Naive B cell (primary cell): ENCODE data around the gene TMIGD3. TPM values are rescaled to one million over a fixed set of nuclear protein-coding genes. Genes with fewer than 3 reads are reported as not detected.
"Not testable (repeated sequence)": the region's sequence is repeated elsewhere in the genome, so short reads cannot be mapped to it uniquely, and the experiment has no call there.

ENCODE experiments used
- ATAC-seq, 2 donors: fragments of 150-1000 bp; cut with Tn5 transposase; 2 replicates each; pipeline ENCODE4 v1.10.0; 2021; ENCODE audit warnings: low read depth in 2 of 2, mild to moderate bottlenecking in 2 of 2, moderate library complexity in 2 of 2
- DNase-seq: peaks from one replicate; pipeline ENCODE4 v3.0.0; 2022
- H3K27ac Mint-ChIP-seq, 6 donors: one replicate each; pipeline ENCODE4 v1.8.0; 2020 to 2022; ENCODE audit warnings: mild to moderate bottlenecking in 6 of 6, mixed read lengths in 6 of 6, moderate library complexity in 5 of 6, inconsistent platforms in 2 of 6
- H3K27me3 Mint-ChIP-seq, 3 donors: one replicate each; pipeline ENCODE4 v1.8.0; 2021 to 2022; ENCODE audit warnings: mixed read lengths in 3 of 3, mild to moderate bottlenecking in 1 of 3
- H3K36me3 Mint-ChIP-seq, 2 donors: one replicate each; pipeline ENCODE4 v1.8.0; 2020 to 2022; ENCODE audit warnings: mixed read lengths in 2 of 2, inconsistent platforms in 1 of 2, mild to moderate bottlenecking in 1 of 2
- H3K4me1 Mint-ChIP-seq, 3 donors: one replicate each; pipeline ENCODE4 v1.8.0; 2020 to 2022; ENCODE audit warnings: mixed read lengths in 3 of 3, inconsistent platforms in 1 of 3, mild to moderate bottlenecking in 1 of 3, moderate library complexity in 1 of 3
- H3K4me3 Mint-ChIP-seq, 8 donors: one replicate each; pipeline ENCODE4 v1.8.0; 2020 to 2022; ENCODE audit warnings: mild to moderate bottlenecking in 8 of 8, mixed read lengths in 8 of 8, moderate library complexity in 8 of 8, inconsistent platforms in 2 of 8
- H3K9me3 Mint-ChIP-seq, 7 donors: one replicate each; pipeline ENCODE4 v1.8.0; 2020 to 2022; ENCODE audit warnings: mixed read lengths in 7 of 7, mild to moderate bottlenecking in 5 of 7, inconsistent platforms in 2 of 7, moderate library complexity in 1 of 7
- polyA plus RNA-seq, 6 donors: library from polyadenylated mRNA; unstranded; fragments of 300-500 nt; fragmentation: Illumina TruSeq; gene quantifications; one replicate each; pipeline ENCODE4 v1.2.3, GENCODE V29; 2021; ENCODE audit warnings: low read depth in 6 of 6

Gene TMIGD3
- under 1 TPM in 1 of 6 donors, not detected in 5; 0.40 TPM for polyA plus RNA-seq

GRCh38 chr1:111503585-111504060 is at the start of gene TMIGD3, which contains the start of gene ADORA3:
Gene TMIGD3, minus strand, starts transcription at chr1:111503633. Its CDS starts 279 bp downstream, at chr1:111503354.
Gene ADORA3, minus strand, starts transcription at chr1:111503633. Its CDS starts 279 bp downstream, at chr1:111503354.
- ATAC-seq (peak; percentile 20 to 36), DNase-seq (peak; percentile 71)
- no peaks in the 10 kb centered on the region for H3K9me3 Mint-ChIP-seq
- no peaks in the 10 kb centered on the region for H3K27me3 Mint-ChIP-seq
- H3K27ac Mint-ChIP-seq: peak within 1 kb of the TSS; percentile 37 to 98 (median 88)
- H3K36me3 Mint-ChIP-seq: no peaks in the 10 kb centered on the region
- peaks cover 39 to 56% (median 56%) of the 10 kb centered on the region in 3 donors for H3K4me1 Mint-ChIP-seq
- peak within 1 kb of the TSS; percentile 0 to 87 (median 66) for H3K4me3 Mint-ChIP-seq

- no peak for DNase-seq
- H3K9me3 Mint-ChIP-seq: no peaks in the 10 kb centered on the region
- H3K4me3 Mint-ChIP-seq: no peak overlapping the region
- H3K27me3 Mint-ChIP-seq: peaks cover 0 to 15% (median 6%) of the 10 kb centered on the region in 3 donors
- no peak for ATAC-seq
- no peak overlapping the region for H3K27ac Mint-ChIP-seq
- no peaks in the 10 kb centered on the region for H3K4me1 Mint-ChIP-seq
- no peaks in the 10 kb centered on the region for H3K36me3 Mint-ChIP-seq
Measured at GRCh38 chr1:111553196-111553595, 49.8 kb upstream of the TMIGD3 start.

- no peak for DNase-seq
- H3K36me3 Mint-ChIP-seq: no peaks in the 10 kb centered on the region
- ATAC-seq: no peak
- no peaks in the 10 kb centered on the region for H3K9me3 Mint-ChIP-seq
- H3K4me1 Mint-ChIP-seq: no peaks in the 10 kb centered on the region
- H3K27ac Mint-ChIP-seq: no peak overlapping the region
- peaks cover 0 to 15% (median 10%) of the 10 kb centered on the region in 3 donors for H3K27me3 Mint-ChIP-seq
- no peak overlapping the region for H3K4me3 Mint-ChIP-seq
Measured at GRCh38 chr1:111552587-111552986, 49.2 kb upstream of the TMIGD3 start.

- ATAC-seq (no peak), DNase-seq (no peak)
- H3K4me3 Mint-ChIP-seq: peak overlapping the region in 1 of 8 donors; percentile 42
- H3K27me3 Mint-ChIP-seq: peaks cover 0 to 15% (median 10%) of the 10 kb centered on the region in 3 donors
- H3K9me3 Mint-ChIP-seq: no peaks in the 10 kb centered on the region
- H3K36me3 Mint-ChIP-seq: no peaks in the 10 kb centered on the region
- H3K27ac Mint-ChIP-seq: no peak overlapping the region
- no peaks in the 10 kb centered on the region for H3K4me1 Mint-ChIP-seq
Measured at GRCh38 chr1:111551623-111552411, 48.4 kb upstream of the TMIGD3 start.

- not testable (repeated sequence) for H3K9me3 Mint-ChIP-seq, DNase-seq, H3K27ac Mint-ChIP-seq, ATAC-seq, H3K36me3 Mint-ChIP-seq, H3K4me1 Mint-ChIP-seq, H3K4me3 Mint-ChIP-seq
- peaks cover 5 to 15% (median 10%) of the 10 kb centered on the region in 3 donors for H3K27me3 Mint-ChIP-seq
Measured at GRCh38 chr1:111547786-111548185, 44.4 kb upstream of the TMIGD3 start.

- Mint-ChIP-seq H3K9me3 (peaks cover 0 to 4% (median 0%) of the 10 kb centered on the region in 7 donors), H3K27me3 (peaks cover 11 to 27% (median 22%) of the 10 kb centered on the region in 3 donors), H3K4me1 (peaks cover 0 to 5% (median 0%) of the 10 kb centered on the region in 3 donors), H3K4me3 (no peak overlapping the region), H3K36me3 (peaks cover 0 to 3% of the 10 kb centered on the region in 2 donors), H3K27ac (peak overlapping the region in 1 of 6 donors; percentile 84)
- DNase-seq (no peak), ATAC-seq (no peak)
Measured at GRCh38 chr1:111542187-111542586, 38.8 kb upstream of the TMIGD3 start.

- ATAC-seq (no peak), DNase-seq (no peak)
- Mint-ChIP-seq H3K4me1 (peaks cover 0 to 5% (median 0%) of the 10 kb centered on the region in 3 donors), H3K27me3 (peaks cover 11 to 27% (median 22%) of the 10 kb centered on the region in 3 donors), H3K4me3 (no peak overlapping the region), H3K9me3 (peaks cover 0 to 4% (median 0%) of the 10 kb centered on the region in 7 donors), H3K36me3 (peaks cover 0 to 3% of the 10 kb centered on the region in 2 donors), H3K27ac (no peak overlapping the region)
Measured at GRCh38 chr1:111541721-111542120, 38.3 kb upstream of the TMIGD3 start.

- Mint-ChIP-seq H3K36me3 (peaks cover 0 to 3% of the 10 kb centered on the region in 2 donors), H3K27ac (no peak overlapping the region), H3K4me3 (no peak overlapping the region), H3K4me1 (peaks cover 0 to 5% (median 0%) of the 10 kb centered on the region in 3 donors), H3K27me3 (peaks cover 11 to 23% (median 22%) of the 10 kb centered on the region in 3 donors), H3K9me3 (peaks cover 0 to 4% (median 0%) of the 10 kb centered on the region in 7 donors)
- DNase-seq (no peak), ATAC-seq (no peak)
Measured at GRCh38 chr1:111540928-111541327, 37.5 kb upstream of the TMIGD3 start.

- ATAC-seq: no peak
Measured at GRCh38 chr1:111538343-111539025, 35.1 kb upstream of the TMIGD3 start.

GRCh38 chr1:111535256-111536191 is 32.1 kb upstream of the TMIGD3 start:
- Mint-ChIP-seq H3K4me1 (no peaks in the 10 kb centered on the region), H3K4me3 (no peak overlapping the region), H3K36me3 (peaks cover 0 to 8% of the 10 kb centered on the region in 2 donors), H3K27me3 (peaks cover 7 to 20% (median 11%) of the 10 kb centered on the region in 3 donors), H3K9me3 (peaks cover 0 to 5% (median 0%) of the 10 kb centered on the region in 7 donors), H3K27ac (no peak overlapping the region)
- ATAC-seq: no peak
- DNase-seq: no peak

More at GRCh38 chr1:111538343-111539025, 35.1 kb upstream of the TMIGD3 start:
- Mint-ChIP-seq H3K9me3 (no peaks in the 10 kb centered on the region), H3K4me3 (no peak overlapping the region), H3K36me3 (peaks cover 0 to 3% of the 10 kb centered on the region in 2 donors), H3K27ac (no peak overlapping the region), H3K27me3 (peaks cover 11 to 23% (median 18%) of the 10 kb centered on the region in 3 donors), H3K4me1 (peaks cover 0 to 5% (median 0%) of the 10 kb centered on the region in 3 donors)
- DNase-seq: no peak

GRCh38 chr1:111520053-111520452 is 16.6 kb upstream of the TMIGD3 start:
- DNase-seq: no peak
- Mint-ChIP-seq H3K4me3 (no peak overlapping the region), H3K36me3 (no peaks in the 10 kb centered on the region), H3K27ac (peak overlapping the region in 4 of 6 donors; percentile 13 to 80 (median 32)), H3K4me1 (peaks cover 28 to 38% (median 37%) of the 10 kb centered on the region in 3 donors), H3K9me3 (peaks cover 0 to 3% (median 0%) of the 10 kb centered on the region in 7 donors), H3K27me3 (no peaks in the 10 kb centered on the region)
- ATAC-seq: no peak

- Mint-ChIP-seq H3K9me3 (peaks cover 0 to 4% (median 0%) of the 10 kb centered on the region in 7 donors), H3K27me3 (no peaks in the 10 kb centered on the region), H3K27ac (peak overlapping the region; percentile 2 to 99 (median 88)), H3K4me3 (peak overlapping the region in 4 of 8 donors; percentile 24 to 92 (median 73)), H3K36me3 (no peaks in the 10 kb centered on the region), H3K4me1 (peaks cover 38 to 54% (median 46%) of the 10 kb centered on the region in 3 donors)
- no peak for ATAC-seq
- no peak for DNase-seq
Measured at GRCh38 chr1:111517469-111518225, 14.2 kb upstream of the TMIGD3 start.
